ACC112 (cell line): ENCODE data around the gene MAP3K9.

Source experiments
- H2AFZ ChIP-seq: fragments of 200-600 bp; sonication (generic); one replicate; pipeline ENCODE4 v1.6.0; 2017; ENCODE audit warnings: antibody characterized with exemption, low read length; ENCODE audit not compliant: unreplicated experiment
- H3K27ac ChIP-seq: fragments of 200-600 bp; sonication (generic); 2 replicates; pipeline ENCODE4 v1.5.1; 2014; ENCODE audit warnings: low read depth, mild to moderate bottlenecking, antibody characterized with exemption, low read length, moderate library complexity
- H3K27me3 ChIP-seq: fragments of 200-600 bp; sonication (generic); 2 replicates; pipeline ENCODE4 v1.6.1; 2014; ENCODE audit warnings: mild to moderate bottlenecking, antibody characterized with exemption, low read length, moderate library complexity, mixed read lengths; ENCODE audit not compliant: insufficient read depth
- H3K36me3 ChIP-seq: fragments of 200-600 bp; sonication (generic); 2 replicates; pipeline ENCODE4 v1.6.1; 2016; ENCODE audit warnings: mild to moderate bottlenecking, antibody characterized with exemption, low read length, moderate library complexity, mixed read lengths; ENCODE audit not compliant: insufficient read depth
- H3K4me1 ChIP-seq: fragments of 200-600 bp; sonication (generic); one replicate; pipeline ENCODE4 v1.6.1; 2016; ENCODE audit warnings: low read length, mixed read lengths; ENCODE audit not compliant: insufficient read depth, unreplicated experiment, control insufficient read depth
- H3K4me3 ChIP-seq: fragments of 200-600 bp; sonication (generic); 2 replicates; pipeline ENCODE4 v1.5.1; 2014; ENCODE audit warnings: mild to moderate bottlenecking, low read depth, low read length
- H3K79me2 ChIP-seq: fragments of 200-600 bp; sonication (generic); one replicate; pipeline ENCODE4 v1.6.0; 2016; ENCODE audit warnings: low read length; ENCODE audit not compliant: control insufficient read depth, unreplicated experiment, insufficient read depth

Gene MAP3K9

DNA sequence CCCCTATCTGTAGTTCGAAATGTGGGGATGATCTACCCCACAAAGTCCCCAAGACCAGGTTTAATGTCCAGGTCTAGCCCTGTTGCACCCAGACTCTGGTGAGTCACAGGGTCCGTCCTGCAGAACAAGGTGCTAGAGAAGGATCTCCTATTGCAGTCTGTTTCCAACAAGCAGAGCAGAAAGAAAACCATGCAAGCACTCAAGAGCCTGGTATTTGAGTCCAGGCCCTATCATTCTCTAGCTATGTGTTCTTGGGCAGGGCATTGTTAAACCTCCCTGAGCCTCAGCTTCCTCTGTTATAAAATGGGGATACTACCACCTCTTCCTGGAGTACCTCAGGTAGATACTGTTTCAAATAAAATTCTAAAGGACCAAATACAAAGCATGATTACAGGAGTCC lies 24.4 kb downstream of the MAP3K9 start:
- H3K36me3 ChIP-seq, result no peaks in the 10 kb centered on the region
- no peak overlapping the region for H3K4me3 ChIP-seq
- no peaks in the 10 kb centered on the region for H3K79me2 ChIP-seq
- no peak overlapping the region for H3K27ac ChIP-seq
- H3K27me3 ChIP-seq, result peaks cover 46% of the 10 kb centered on the region
- H3K4me1 ChIP-seq, result peaks cover 7% of the 10 kb centered on the region
- no peak overlapping the region for H2AFZ ChIP-seq

DNA sequence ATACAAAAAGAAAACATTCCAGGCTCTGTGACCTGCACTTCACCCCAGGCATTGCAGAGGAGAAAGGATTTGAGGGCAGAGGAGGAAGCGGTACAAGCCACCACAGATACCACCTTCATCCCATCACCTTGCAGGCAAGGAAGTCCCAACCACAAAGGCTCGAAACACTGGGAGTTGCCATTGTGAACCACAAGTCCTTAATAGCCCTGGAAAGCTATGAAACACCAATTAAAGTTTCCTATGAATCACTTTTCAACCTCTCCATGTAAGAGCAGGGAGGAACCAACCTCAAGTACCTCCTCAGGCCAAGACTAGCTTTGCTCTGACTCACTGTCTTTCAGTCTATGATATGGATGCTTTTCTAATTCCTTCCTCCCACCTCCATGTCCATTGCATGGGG lies 27.0 kb downstream of the MAP3K9 start:
- H3K27me3 ChIP-seq, result peaks cover 38% of the 10 kb centered on the region
- H3K4me1 ChIP-seq, result no peaks in the 10 kb centered on the region
- no peak overlapping the region for H3K4me3 ChIP-seq
- no peak overlapping the region for H2AFZ ChIP-seq
- no peak overlapping the region for H3K27ac ChIP-seq
- H3K36me3 ChIP-seq, result no peaks in the 10 kb centered on the region
- no peaks in the 10 kb centered on the region for H3K79me2 ChIP-seq

DNA sequence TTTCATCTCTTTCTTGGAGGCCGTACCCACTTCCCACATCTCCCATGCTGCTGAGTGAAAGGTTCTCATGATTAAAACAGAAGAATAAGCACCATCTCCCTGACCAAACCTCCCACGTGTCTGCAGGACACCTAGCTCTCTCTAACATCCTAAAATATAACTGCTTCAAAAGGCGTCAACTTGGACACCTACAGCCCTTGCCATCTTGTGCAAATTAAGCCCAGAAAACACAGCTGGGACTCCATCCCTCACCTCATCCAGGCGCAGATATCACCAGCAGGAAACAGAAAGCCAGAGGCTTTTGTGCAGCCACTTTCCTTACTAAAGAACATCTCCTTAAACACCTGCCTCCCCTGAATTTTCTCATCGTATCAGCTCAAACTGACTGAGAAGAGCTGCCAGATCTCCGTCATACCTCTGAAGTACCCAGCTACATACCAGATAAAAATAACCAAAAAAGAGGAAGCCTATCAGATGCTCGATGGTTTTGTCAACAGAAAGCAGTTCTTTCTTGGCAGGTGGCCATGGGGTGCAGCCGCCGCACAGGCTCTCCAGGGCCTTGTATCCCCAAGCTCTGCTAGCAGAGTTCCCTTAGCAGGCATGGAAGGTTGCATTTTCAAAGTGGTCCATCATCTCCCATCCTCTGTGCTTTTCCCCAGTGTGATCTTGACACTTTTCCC lies 28.8 kb downstream of the MAP3K9 start:
- peaks cover 29% of the 10 kb centered on the region for H3K27me3 ChIP-seq
- H3K4me1 ChIP-seq, result no peaks in the 10 kb centered on the region
- no peaks in the 10 kb centered on the region for H3K79me2 ChIP-seq
- H3K27ac ChIP-seq, result no peak overlapping the region
- no peak overlapping the region for H2AFZ ChIP-seq
- H3K36me3 ChIP-seq, result no peaks in the 10 kb centered on the region
- H3K4me3 ChIP-seq, result no peak overlapping the region

DNA sequence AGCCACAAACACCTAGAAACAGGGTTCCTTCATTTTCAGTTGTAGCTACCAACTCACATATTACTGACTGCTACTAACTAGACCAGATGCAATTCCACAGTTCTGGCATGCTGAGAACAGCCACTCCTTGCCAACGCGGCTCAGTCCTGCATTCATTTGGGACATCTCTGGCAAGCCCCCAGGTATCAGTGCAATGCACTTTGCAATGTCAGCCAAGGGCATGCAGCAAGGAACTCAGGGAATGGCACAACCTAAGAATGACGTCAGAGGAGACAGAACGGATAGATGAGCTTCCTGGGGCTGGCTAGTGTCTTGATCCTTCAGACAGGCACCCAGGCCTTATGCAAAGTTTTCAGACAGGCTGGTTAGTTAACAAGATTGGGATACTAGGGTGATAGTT lies 29.6 kb downstream of the MAP3K9 start:
- Histone ChIP-seq H3K4me3 (no peak overlapping the region), H3K4me1 (no peaks in the 10 kb centered on the region), H3K36me3 (no peaks in the 10 kb centered on the region), H3K79me2 (no peaks in the 10 kb centered on the region), H2AFZ (no peak overlapping the region), H3K27ac (no peak overlapping the region), H3K27me3 (peaks cover 27% of the 10 kb centered on the region)

DNA sequence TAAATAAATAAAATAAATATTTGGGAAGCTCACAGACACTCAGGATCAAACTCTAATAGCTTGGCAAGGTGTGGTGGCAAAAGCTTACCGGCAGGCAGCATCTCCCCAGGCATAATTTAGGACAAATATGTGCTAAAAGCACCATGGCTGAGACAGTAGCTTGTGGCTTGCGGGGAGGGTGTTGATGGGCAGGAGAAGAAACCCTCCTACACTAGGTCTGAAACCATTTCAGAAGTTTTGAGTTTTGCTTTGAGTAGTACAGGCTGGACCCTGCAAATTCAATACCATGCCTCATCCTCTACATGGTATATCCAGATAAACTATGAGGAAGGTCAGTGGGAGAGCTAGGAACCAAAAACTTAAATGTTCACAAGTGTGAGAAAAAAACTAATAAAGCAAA lies 33.1 kb downstream of the MAP3K9 start:
- Histone ChIP-seq H3K27me3 (peaks cover 49% of the 10 kb centered on the region), H3K79me2 (no peaks in the 10 kb centered on the region), H3K27ac (no peak overlapping the region), H3K4me3 (no peak overlapping the region), H2AFZ (no peak overlapping the region), H3K36me3 (no peaks in the 10 kb centered on the region), H3K4me1 (no peaks in the 10 kb centered on the region)

- H3K27ac ChIP-seq, result no peak overlapping the region
- no peaks in the 10 kb centered on the region for H3K79me2 ChIP-seq
- no peaks in the 10 kb centered on the region for H3K36me3 ChIP-seq
- H3K4me1 ChIP-seq, result no peaks in the 10 kb centered on the region
- H3K4me3 ChIP-seq, result no peak overlapping the region
- H3K27me3 ChIP-seq, result peaks cover 53% of the 10 kb centered on the region
- no peak overlapping the region for H2AFZ ChIP-seq
These were observed 36.0 kb downstream of the MAP3K9 start for GRCh38 chr14:70773182-70773862.

GRCh38 chr14:70771781-70772212 lies 37.5 kb downstream of the MAP3K9 start:
- Histone ChIP-seq H3K27ac (no peak overlapping the region), H3K4me1 (no peaks in the 10 kb centered on the region), H3K36me3 (no peaks in the 10 kb centered on the region), H2AFZ (no peak overlapping the region), H3K79me2 (no peaks in the 10 kb centered on the region), H3K4me3 (no peak overlapping the region), H3K27me3 (peaks cover 49% of the 10 kb centered on the region)

- H3K4me3 ChIP-seq, result no peak overlapping the region
- H3K27ac ChIP-seq, result no peak overlapping the region
- no peak overlapping the region for H2AFZ ChIP-seq
These were observed 38.8 kb downstream of the MAP3K9 start for GRCh38 chr14:70770490-70770889.

GRCh38 chr14:70759398-70759797 lies 49.9 kb downstream of the MAP3K9 start:
- Histone ChIP-seq H3K36me3 (no peaks in the 10 kb centered on the region), H3K4me1 (no peaks in the 10 kb centered on the region), H3K27ac (no peak overlapping the region), H2AFZ (no peak overlapping the region), H3K27me3 (peaks cover 35% of the 10 kb centered on the region), H3K79me2 (no peaks in the 10 kb centered on the region), H3K4me3 (no peak overlapping the region)

More at GRCh38 chr14:70770490-70770889, 38.8 kb downstream of the MAP3K9 start:
- Histone ChIP-seq H3K36me3 (no peaks in the 10 kb centered on the region), H3K4me1 (no peaks in the 10 kb centered on the region), H3K79me2 (no peaks in the 10 kb centered on the region), H3K27me3 (peaks cover 49% of the 10 kb centered on the region)

GRCh38 chr14:70755655-70756054 lies 53.7 kb downstream of the MAP3K9 start:
- no peaks in the 10 kb centered on the region for H3K36me3 ChIP-seq
- H2AFZ ChIP-seq, result no peak overlapping the region
- peaks cover 37% of the 10 kb centered on the region for H3K27me3 ChIP-seq
- H3K4me3 ChIP-seq, result no peak overlapping the region
- H3K27ac ChIP-seq, result no peak overlapping the region
- no peaks in the 10 kb centered on the region for H3K4me1 ChIP-seq
- no peaks in the 10 kb centered on the region for H3K79me2 ChIP-seq

DNA sequence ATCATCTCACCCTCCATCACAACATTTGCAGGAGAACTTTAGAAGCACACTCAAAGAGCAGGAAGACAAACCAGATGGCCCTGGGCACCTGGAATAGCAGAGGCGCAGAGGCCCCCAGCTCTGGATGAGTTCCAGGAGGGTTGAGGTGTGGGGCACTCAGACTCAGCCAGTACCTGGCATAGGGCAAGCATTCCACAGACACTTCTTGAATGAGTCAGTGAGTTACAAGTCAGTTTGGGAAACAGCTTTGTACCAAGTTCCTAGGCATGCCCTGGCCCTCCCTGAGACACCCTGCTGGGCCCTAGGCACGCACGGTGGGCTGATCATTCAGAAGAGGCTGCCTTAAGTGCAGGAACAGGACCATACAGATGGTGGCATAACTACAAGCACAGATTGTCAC lies 54.3 kb downstream of the MAP3K9 start:
- Histone ChIP-seq H2AFZ (no peak overlapping the region), H3K4me1 (no peaks in the 10 kb centered on the region), H3K4me3 (no peak overlapping the region), H3K27me3 (peaks cover 37% of the 10 kb centered on the region), H3K36me3 (no peaks in the 10 kb centered on the region), H3K27ac (no peak overlapping the region), H3K79me2 (no peaks in the 10 kb centered on the region)
